ENCODE measurements around the gene ZNF335.
A peak's percentile ranks its signal among the peaks of the same experiment; 100 is the strongest.

ZNF335 gene

DNA sequence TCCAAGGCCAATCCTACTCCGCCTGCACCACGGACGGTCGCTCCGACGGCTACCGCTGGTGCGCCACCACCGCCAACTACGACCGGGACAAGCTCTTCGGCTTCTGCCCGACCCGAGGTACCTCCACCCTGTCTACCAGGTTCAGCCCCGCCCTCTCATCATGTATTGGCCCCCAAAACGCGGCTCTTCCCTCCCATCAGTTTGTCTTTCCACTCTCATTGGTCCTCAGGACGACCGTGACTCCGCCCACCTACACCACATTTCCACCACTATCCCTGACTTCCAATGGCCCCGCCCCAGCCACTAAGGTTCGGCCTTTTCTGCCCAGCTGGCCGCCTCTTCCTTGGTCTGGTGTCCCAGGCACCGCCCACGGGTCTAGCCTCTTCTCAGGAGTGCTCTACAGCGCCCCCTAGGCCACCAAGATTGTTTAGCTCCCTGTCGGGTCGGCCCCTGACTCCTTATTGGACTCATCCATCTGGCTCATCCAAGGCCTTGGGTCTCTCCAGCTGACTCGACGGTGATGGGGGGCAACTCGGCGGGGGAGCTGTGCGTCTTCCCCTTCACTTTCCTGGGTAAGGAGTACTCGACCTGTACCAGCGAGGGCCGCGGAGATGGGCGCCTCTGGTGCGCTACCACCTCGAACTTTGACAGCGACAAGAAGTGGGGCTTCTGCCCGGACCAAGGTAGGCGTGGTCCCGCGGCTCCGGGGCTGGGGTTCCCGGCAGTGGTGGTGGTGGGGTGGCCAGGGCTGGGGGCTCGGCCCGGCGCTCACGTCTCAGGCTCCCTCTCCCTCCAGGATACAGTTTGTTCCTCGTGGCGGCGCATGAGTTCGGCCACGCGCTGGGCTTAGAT is 39.9 kb upstream of the ZNF335 start:
- Histone ChIP-seq H3K27me3 (ENCODE audit: control insufficient read depth, insufficient read depth, low read length) (peaks cover 15% of the 10 kb centered on the region), H3K9me3 (ENCODE audit: control insufficient read depth, insufficient read depth, low read depth, low read length) (0 out of 2 replicates have a peak, but pooled peaks cover 5% of the 10 kb centered on the region), H3K4me3 (ENCODE audit: low read depth, low read length) (no peak overlapping the region), H3K36me3 (ENCODE audit: control insufficient read depth, insufficient read depth, low read length) (no peaks in the 10 kb centered on the region), H3K27ac (ENCODE audit: low read depth, low read length) (no peak overlapping the region), H3K4me1 (ENCODE audit: control insufficient read depth, insufficient read depth, low read length) (peaks cover 24% of the 10 kb centered on the region), H3K9ac (ENCODE audit: low read length) (no peak overlapping the region)

DNA sequence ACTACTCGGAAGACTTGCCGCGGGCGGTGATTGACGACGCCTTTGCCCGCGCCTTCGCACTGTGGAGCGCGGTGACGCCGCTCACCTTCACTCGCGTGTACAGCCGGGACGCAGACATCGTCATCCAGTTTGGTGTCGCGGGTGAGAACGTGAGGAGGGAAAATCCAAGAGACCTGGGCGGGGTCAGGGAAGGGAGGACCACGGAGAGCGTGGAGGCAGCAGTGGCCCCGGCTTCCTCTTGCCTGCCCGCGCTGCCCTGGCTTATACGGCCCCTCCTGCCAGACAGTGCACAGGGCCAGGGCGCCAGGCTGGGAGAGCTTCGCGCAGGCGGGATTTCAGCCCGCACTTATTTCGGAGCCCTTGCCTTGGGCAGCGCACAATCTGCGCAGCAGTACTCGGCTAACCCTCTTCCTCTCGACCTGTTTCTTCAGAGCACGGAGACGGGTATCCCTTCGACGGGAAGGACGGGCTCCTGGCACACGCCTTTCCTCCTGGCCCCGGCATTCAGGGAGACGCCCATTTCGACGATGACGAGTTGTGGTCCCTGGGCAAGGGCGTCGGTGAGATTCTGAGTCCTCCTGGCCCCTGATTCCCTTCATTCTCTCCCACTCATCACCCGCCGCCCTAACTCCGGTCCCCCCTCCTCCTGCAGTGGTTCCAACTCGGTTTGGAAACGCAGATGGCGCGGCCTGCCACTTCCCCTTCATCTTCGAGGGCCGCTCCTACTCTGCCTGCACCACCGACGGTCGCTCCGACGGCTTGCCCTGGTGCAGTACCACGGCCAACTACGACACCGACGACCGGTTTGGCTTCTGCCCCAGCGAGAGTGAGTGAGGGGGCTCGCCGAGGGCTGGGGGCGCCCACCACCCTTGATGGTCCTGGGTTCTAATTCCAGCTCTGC is 38.7 kb upstream of the ZNF335 start:
- Histone ChIP-seq H3K9me3 (ENCODE audit: control insufficient read depth, insufficient read depth, low read depth, low read length) (0 out of 2 replicates have a peak, but pooled peaks cover 5% of the 10 kb centered on the region), H3K4me1 (ENCODE audit: control insufficient read depth, insufficient read depth, low read length) (peaks cover 30% of the 10 kb centered on the region), H3K27ac (ENCODE audit: low read depth, low read length) (no peak overlapping the region), H3K9ac (ENCODE audit: low read length) (no peak overlapping the region), H3K4me3 (ENCODE audit: low read depth, low read length) (no peak overlapping the region), H3K36me3 (ENCODE audit: control insufficient read depth, insufficient read depth, low read length) (no peaks in the 10 kb centered on the region), H3K27me3 (ENCODE audit: control insufficient read depth, insufficient read depth, low read length) (peaks cover 15% of the 10 kb centered on the region)

DNA sequence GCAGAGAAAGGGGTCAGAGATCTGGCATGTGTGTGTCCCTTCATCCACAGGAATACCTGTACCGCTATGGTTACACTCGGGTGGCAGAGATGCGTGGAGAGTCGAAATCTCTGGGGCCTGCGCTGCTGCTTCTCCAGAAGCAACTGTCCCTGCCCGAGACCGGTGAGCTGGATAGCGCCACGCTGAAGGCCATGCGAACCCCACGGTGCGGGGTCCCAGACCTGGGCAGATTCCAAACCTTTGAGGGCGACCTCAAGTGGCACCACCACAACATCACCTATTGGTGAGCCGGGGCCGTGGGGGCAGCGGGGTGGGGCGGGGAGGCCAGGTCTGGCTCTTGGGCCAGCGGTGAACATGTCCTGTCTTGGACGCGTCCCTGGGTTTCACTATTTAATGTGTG is 37.8 kb upstream of the ZNF335 start:
- Histone ChIP-seq H3K4me3 (ENCODE audit: low read depth, low read length) (no peak overlapping the region), H3K27ac (ENCODE audit: low read depth, low read length) (no peak overlapping the region), H3K9ac (ENCODE audit: low read length) (no peak overlapping the region), H3K27me3 (ENCODE audit: control insufficient read depth, insufficient read depth, low read length) (peaks cover 15% of the 10 kb centered on the region), H3K9me3 (ENCODE audit: control insufficient read depth, insufficient read depth, low read depth, low read length) (0 out of 2 replicates have a peak, but pooled peaks cover 5% of the 10 kb centered on the region), H3K36me3 (ENCODE audit: control insufficient read depth, insufficient read depth, low read length) (no peaks in the 10 kb centered on the region), H3K4me1 (ENCODE audit: control insufficient read depth, insufficient read depth, low read length) (peaks cover 39% of the 10 kb centered on the region)

DNA sequence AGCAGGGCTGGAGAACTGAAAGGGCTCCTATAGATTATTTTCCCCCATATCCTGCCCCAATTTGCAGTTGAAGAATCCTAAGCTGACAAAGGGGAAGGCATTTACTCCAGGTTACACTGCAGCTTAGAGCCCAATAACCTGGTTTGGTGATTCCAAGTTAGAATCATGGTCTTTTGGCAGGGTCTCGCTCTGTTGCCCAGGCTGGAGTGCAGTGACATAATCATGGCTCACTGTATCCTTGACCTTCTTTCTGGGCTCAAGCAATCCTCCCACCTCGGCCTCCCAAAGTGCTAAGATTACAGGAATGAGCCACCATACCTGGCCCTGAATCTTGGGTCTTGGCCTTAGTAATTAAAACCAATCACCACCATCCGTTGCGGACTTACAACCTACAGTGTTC is 35.7 kb upstream of the ZNF335 start:
- Histone ChIP-seq H3K9me3 (ENCODE audit: control insufficient read depth, insufficient read depth, low read depth, low read length) (0 out of 2 replicates have a peak, but pooled peaks cover 5% of the 10 kb centered on the region), H3K9ac (ENCODE audit: low read length) (no peak overlapping the region), H3K36me3 (ENCODE audit: control insufficient read depth, insufficient read depth, low read length) (no peaks in the 10 kb centered on the region), H3K4me1 (ENCODE audit: control insufficient read depth, insufficient read depth, low read length) (peaks cover 44% of the 10 kb centered on the region), H3K27me3 (ENCODE audit: control insufficient read depth, insufficient read depth, low read length) (0 out of 2 replicates have a peak, but pooled peaks cover under 1% of the 10 kb centered on the region), H3K4me3 (ENCODE audit: low read depth, low read length) (no peak overlapping the region), H3K27ac (ENCODE audit: low read depth, low read length) (no peak overlapping the region)

DNA sequence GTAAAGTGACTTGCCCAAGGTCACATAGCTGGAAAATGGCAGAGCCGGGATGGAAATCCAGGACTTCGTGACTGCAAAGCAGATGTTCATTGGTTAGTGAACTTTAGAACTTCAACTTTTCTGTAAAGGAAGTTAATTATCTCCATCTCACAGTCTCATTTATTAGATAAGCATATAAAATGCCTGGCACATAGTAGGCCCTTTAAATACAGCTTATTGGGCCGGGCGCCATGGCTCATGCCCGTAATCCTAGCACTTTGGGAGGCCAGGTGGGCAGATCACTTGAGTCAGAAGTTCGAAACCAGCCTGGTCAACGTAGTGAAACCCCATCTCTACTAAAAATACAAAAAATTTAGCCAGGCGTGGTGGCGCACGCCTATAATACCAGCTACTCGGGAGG is 35.0 kb upstream of the ZNF335 start:
- H3K4me1 ChIP-seq (ENCODE audit: control insufficient read depth, insufficient read depth, low read length): peaks cover 44% of the 10 kb centered on the region
- no peak overlapping the region for H3K4me3 ChIP-seq (ENCODE audit: low read depth, low read length)
- H3K36me3 ChIP-seq (ENCODE audit: control insufficient read depth, insufficient read depth, low read length): no peaks in the 10 kb centered on the region
- H3K9ac ChIP-seq (ENCODE audit: low read length): no peak overlapping the region
- H3K27ac ChIP-seq (ENCODE audit: low read depth, low read length): no peak overlapping the region
- H3K9me3 ChIP-seq (ENCODE audit: control insufficient read depth, insufficient read depth, low read depth, low read length): 0 out of 2 replicates have a peak, but pooled peaks cover 5% of the 10 kb centered on the region
- no peaks in the 10 kb centered on the region for H3K27me3 ChIP-seq (ENCODE audit: control insufficient read depth, insufficient read depth, low read length)

DNA sequence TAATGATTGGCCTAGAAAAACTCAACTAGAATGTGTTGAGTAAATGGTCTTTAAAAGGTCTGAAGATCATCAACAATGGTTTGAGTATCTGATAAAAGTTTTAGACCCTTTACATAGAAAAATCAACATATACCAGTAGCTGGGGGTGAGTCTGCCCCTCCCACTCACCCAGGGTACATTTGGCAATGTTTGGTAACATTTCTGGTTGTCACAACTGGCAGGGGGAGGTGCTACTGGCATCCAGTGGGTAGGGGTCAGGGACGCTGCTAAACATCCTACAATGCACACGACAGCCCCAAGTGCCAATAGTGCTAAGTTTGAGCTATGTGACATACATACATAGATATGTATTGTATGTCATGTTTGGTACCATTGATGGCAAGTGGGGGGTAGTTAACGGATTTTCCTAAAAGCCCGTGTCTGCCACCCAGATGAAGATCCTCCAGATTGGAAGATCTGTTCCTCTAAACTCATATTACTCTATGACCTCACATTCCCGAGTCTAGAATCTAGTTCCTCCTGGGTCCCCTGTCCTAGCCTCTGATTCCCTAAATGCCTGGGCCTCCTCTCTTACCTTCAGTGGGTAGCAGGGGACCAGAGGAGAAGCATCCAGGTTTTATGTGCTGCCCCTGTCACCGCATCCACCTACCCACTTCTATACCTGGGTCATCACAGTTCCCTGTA is 34.2 kb upstream of the ZNF335 start:
- Histone ChIP-seq H3K9ac (ENCODE audit: low read length) (no peak overlapping the region), H3K4me1 (ENCODE audit: control insufficient read depth, insufficient read depth, low read length) (peaks cover 46% of the 10 kb centered on the region), H3K4me3 (ENCODE audit: low read depth, low read length) (no peak overlapping the region), H3K27ac (ENCODE audit: low read depth, low read length) (peak overlapping the region; percentile 75; the same call in 1 of the 2 replicates), H3K9me3 (ENCODE audit: control insufficient read depth, insufficient read depth, low read depth, low read length) (no peaks in the 10 kb centered on the region), H3K27me3 (ENCODE audit: control insufficient read depth, insufficient read depth, low read length) (no peaks in the 10 kb centered on the region), H3K36me3 (ENCODE audit: control insufficient read depth, insufficient read depth, low read length) (no peaks in the 10 kb centered on the region)

DNA sequence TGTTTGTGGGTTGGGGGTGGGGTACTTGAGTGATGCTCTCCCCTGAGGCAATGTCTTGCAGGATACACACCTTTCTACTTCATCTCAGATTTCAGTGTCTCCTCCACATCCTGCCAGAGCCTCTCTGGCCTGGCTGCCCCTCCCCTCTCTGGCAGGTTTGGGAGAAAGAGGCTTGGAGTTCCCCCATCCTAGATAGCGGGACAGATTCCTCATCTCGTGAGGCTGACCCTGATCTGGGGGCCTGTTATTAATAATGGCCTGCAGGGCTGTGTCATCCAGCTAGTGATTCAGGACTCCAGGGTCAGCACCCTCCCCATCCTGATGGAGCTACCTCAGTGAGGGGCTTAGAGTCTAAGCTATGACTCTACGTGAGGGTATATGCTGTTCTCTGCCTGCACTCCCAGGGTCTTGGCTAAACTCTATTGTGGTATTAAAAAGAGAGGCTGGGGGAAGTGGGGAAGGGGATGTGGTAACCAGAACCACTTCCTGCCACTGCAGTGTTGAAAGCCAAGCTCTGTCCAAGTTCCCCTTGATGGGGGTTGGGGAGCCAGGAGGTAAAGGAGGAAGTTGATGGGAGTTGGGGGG is 33.0 kb upstream of the ZNF335 start:
- Histone ChIP-seq H3K9me3 (ENCODE audit: control insufficient read depth, insufficient read depth, low read depth, low read length) (no peaks in the 10 kb centered on the region), H3K27ac (ENCODE audit: low read depth, low read length) (peak overlapping the region; percentile 75; the same call in 1 of the 2 replicates), H3K4me3 (ENCODE audit: low read depth, low read length) (peak overlapping the region; percentile 39), H3K27me3 (ENCODE audit: control insufficient read depth, insufficient read depth, low read length) (no peaks in the 10 kb centered on the region), H3K36me3 (ENCODE audit: control insufficient read depth, insufficient read depth, low read length) (no peaks in the 10 kb centered on the region), H3K9ac (ENCODE audit: low read length) (peak overlapping the region; percentile 80), H3K4me1 (ENCODE audit: control insufficient read depth, insufficient read depth, low read length) (peaks cover 57% of the 10 kb centered on the region)

DNA sequence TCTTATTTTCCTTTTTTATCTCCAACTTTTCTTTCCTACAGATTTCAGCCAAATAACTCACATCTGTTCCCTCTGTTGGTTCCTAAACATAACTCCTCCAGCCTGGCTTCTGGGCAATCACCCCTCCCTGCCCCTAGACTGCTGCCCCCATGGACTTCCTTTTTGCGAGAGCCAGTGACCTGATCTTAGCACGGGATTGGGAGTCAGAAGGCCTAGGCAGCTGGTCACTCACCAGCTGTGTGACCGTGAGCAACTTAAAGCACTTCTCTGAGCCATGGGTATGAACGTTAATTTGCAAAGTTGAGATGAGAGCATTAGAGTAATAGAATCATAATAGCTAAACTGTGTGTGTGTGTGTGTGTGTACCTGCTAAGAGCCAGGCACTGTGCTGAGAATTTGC is 32.2 kb upstream of the ZNF335 start:
- peak overlapping the region; percentile 55 for H3K9ac ChIP-seq (ENCODE audit: low read length)
- H3K9me3 ChIP-seq (ENCODE audit: control insufficient read depth, insufficient read depth, low read depth, low read length): no peaks in the 10 kb centered on the region
- H3K4me3 ChIP-seq (ENCODE audit: low read depth, low read length): no peak overlapping the region; the same call in 1 of the 2 replicates
- H3K27ac ChIP-seq (ENCODE audit: low read depth, low read length): peak overlapping the region; percentile 42; the same call in 1 of the 2 replicates
- H3K27me3 ChIP-seq (ENCODE audit: control insufficient read depth, insufficient read depth, low read length): no peaks in the 10 kb centered on the region
- peaks cover 59% of the 10 kb centered on the region for H3K4me1 ChIP-seq (ENCODE audit: control insufficient read depth, insufficient read depth, low read length)
- H3K36me3 ChIP-seq (ENCODE audit: control insufficient read depth, insufficient read depth, low read length): no peaks in the 10 kb centered on the region

DNA sequence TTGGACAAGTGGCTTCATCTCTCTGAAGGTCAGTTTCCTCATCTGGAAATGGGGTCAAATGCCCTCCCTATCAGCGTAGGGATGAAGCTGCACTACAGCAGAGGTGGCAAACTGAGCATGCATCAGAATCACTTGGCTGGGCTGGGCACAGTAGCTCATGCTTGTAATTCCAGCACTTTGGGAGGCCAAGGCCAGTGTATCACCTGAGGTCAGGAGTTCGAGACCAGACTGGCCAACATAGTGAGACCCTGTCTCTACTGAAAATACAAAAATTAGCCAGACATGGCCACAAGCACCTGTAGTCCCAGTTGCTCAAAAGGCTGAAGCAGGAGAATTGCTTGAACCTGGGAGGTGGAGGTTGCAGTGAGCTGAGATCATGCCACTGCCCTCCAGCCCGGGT is 30.0 kb upstream of the ZNF335 start:
- no peaks in the 10 kb centered on the region for H3K9me3 ChIP-seq (ENCODE audit: control insufficient read depth, insufficient read depth, low read depth, low read length)
- H3K27ac ChIP-seq (ENCODE audit: low read depth, low read length): no peak overlapping the region
- peaks cover 43% of the 10 kb centered on the region for H3K4me1 ChIP-seq (ENCODE audit: control insufficient read depth, insufficient read depth, low read length)
- H3K4me3 ChIP-seq (ENCODE audit: low read depth, low read length): no peak overlapping the region
- no peaks in the 10 kb centered on the region for H3K27me3 ChIP-seq (ENCODE audit: control insufficient read depth, insufficient read depth, low read length)
- no peak overlapping the region for H3K9ac ChIP-seq (ENCODE audit: low read length)
- H3K36me3 ChIP-seq (ENCODE audit: control insufficient read depth, insufficient read depth, low read length): no peaks in the 10 kb centered on the region

DNA sequence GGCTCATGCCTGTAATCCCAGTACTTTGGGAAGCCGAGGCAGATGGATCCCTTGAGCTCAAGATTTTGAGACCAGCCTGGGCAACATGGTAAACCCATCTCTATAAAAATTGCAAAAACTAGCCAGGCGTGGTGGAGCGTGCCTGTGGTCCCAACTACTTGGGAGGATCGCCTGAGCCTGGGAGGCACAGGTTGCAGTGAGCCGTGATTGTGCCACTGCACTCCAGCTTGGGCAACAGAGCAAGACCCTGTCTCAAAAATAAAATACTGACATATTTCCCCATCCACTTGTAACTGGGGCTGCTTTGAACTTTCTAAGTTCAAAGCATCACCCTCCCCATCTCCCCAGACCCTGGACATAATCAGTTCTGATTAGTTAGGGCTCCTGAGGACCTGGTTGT is 29.5 kb upstream of the ZNF335 start:
- Histone ChIP-seq H3K4me1 (ENCODE audit: control insufficient read depth, insufficient read depth, low read length) (peaks cover 43% of the 10 kb centered on the region), H3K27me3 (ENCODE audit: control insufficient read depth, insufficient read depth, low read length) (no peaks in the 10 kb centered on the region), H3K9me3 (ENCODE audit: control insufficient read depth, insufficient read depth, low read depth, low read length) (no peaks in the 10 kb centered on the region), H3K9ac (ENCODE audit: low read length) (no peak overlapping the region), H3K27ac (ENCODE audit: low read depth, low read length) (no peak overlapping the region), H3K4me3 (ENCODE audit: low read depth, low read length) (no peak overlapping the region), H3K36me3 (ENCODE audit: control insufficient read depth, insufficient read depth, low read length) (no peaks in the 10 kb centered on the region)

Measured in HUES6 (cell line).